A673 (cell line): Measurements from ENCODE around the gene TRAF7.

Source experiments
- EZH2 ChIP-seq: fragments of 200-600 bp; sonication (generic); IDR thresholded peaks from 2 replicates; pipeline ENCODE4 v1.6.1; 2017; ENCODE audit warnings: borderline replicate concordance, low read depth, mild to moderate bottlenecking, mixed read lengths, antibody characterized with exemption, low read length; ENCODE audit not compliant: poor library complexity, severe bottlenecking
- TF ChIP-seq, protein P1 (sequence below): fragments of 300-800, 200-600 bp; sonication (generic); conservative IDR thresholded peaks from 2 replicates; pipeline ENCODE4 v1.5.1; 2017; ENCODE audit warnings: low read depth, mild to moderate bottlenecking, antibody characterized with exemption, low read length, moderate library complexity, mixed read lengths

DNA sequence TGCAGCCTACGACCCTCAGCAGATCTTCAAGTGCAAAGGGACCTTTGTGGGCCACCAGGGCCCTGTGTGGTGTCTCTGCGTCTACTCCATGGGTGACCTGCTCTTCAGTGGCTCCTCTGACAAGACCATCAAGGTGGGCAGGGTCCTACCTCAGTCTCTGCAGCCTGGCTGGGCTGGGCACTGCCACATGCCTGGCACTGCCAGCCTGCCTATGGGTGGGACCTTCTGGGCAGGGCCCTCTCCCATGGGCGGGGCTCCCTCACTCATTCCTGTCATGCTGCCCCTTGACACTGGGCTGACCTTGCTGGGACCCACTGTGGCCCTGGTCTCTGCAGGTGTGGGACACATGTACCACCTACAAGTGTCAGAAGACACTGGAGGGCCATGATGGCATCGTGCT is 18.3 kb downstream of the TRAF7 start:
- TF ChIP-seq, protein P1, sequence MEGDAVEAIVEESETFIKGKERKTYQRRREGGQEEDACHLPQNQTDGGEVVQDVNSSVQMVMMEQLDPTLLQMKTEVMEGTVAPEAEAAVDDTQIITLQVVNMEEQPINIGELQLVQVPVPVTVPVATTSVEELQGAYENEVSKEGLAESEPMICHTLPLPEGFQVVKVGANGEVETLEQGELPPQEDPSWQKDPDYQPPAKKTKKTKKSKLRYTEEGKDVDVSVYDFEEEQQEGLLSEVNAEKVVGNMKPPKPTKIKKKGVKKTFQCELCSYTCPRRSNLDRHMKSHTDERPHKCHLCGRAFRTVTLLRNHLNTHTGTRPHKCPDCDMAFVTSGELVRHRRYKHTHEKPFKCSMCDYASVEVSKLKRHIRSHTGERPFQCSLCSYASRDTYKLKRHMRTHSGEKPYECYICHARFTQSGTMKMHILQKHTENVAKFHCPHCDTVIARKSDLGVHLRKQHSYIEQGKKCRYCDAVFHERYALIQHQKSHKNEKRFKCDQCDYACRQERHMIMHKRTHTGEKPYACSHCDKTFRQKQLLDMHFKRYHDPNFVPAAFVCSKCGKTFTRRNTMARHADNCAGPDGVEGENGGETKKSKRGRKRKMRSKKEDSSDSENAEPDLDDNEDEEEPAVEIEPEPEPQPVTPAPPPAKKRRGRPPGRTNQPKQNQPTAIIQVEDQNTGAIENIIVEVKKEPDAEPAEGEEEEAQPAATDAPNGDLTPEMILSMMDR = no peak
- TF ChIP-seq EZH2 = no peak
